Measurements from ENCODE around the gene LDHAL6B.
A peak's percentile ranks its signal among the peaks of the same experiment; 100 is the strongest.

LDHAL6B gene

DNA sequence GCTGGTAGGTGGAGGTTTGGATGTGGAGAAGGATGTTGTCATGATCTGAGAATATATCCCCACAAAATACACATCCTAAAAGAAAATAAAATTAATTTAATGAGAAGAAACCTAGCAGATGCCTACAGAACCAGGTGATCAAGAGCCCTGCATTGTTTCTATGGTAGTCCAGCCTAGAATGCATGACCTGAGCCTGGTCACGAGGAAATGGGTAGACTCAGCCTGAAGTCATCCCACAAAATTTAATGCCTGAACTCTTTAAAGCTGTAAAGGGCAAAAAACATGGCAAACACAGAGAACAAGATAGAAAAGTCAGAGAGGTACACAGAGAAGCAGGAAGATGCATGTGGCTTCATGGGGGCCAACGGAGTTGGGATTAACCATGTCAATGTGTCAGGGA is 36.0 kb downstream of the LDHAL6B start:
- DNase-seq (ENCODE audit: insufficient read length): no peak
- FAIRE-seq: peak; percentile 54
- TF ChIP-seq POLR2A (IDR thresholded peaks at IDR 0.05; ENCODE audit: low read depth, low read length) (no peak), TAF1 (IDR thresholded peaks at IDR 0.05; ENCODE audit: borderline replicate concordance, low read depth, low read length) (no peak), POLR2AphosphoS5 (IDR thresholded peaks at IDR 0.05; ENCODE audit: low read depth, low read length) (no peak)

DNA sequence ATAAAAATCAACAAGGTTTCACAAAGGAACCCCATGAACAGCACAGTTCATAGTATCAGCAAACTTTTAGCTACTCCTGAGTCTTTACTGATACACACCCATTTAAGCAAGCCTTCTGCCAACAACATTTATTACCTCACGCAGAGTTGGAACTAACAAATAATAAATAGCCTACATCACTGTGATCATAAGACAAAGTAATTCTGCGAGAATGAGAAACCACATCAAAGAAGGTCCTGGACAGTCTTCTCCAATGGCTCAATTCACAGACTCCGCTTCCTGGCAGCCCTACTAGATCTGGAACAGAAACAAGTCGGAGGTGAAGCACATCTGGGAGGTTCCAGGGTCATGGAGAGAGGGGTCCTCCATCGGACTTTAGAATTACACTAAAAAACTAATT is 37.0 kb downstream of the LDHAL6B start:
- no peak for FAIRE-seq
- DNase-seq (ENCODE audit: insufficient read length): no peak

DNA sequence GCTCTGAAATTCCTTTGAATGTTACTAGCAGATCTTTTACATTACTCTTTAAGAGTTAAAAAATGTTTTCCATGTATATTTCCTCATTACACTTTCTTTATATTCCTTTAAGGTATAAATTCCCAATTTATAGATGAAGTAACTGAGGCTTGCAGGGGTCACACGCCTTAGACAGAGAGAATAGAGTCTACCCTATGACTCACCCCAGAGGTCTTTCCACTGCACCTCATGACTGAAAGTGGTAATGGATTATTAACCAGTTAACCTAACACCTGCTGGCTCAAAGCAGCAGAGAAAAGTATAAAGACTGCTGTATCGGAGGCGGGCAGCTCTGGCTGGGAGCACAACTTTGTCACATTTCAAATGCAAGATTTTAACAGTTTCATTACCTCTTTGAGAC is 37.7 kb downstream of the LDHAL6B start:
- TF ChIP-seq POLR2AphosphoS5 (IDR thresholded peaks at IDR 0.05; ENCODE audit: low read depth, low read length) (no peak), TAF1 (IDR thresholded peaks at IDR 0.05; ENCODE audit: borderline replicate concordance, low read depth, low read length) (no peak), POLR2A (IDR thresholded peaks at IDR 0.05; ENCODE audit: low read depth, low read length) (no peak)
- no peak for DNase-seq (ENCODE audit: insufficient read length)
- FAIRE-seq: peak; percentile 89

More for the DNA sequence above, 37.0 kb downstream of the LDHAL6B start:
- no peak for TF ChIP-seq POLR2A (IDR thresholded peaks at IDR 0.05; ENCODE audit: low read depth, low read length)
- no peak for TF ChIP-seq POLR2AphosphoS5 (IDR thresholded peaks at IDR 0.05; ENCODE audit: low read depth, low read length)
- TF ChIP-seq TAF1 (IDR thresholded peaks at IDR 0.05; ENCODE audit: borderline replicate concordance, low read depth, low read length): no peak

DNA sequence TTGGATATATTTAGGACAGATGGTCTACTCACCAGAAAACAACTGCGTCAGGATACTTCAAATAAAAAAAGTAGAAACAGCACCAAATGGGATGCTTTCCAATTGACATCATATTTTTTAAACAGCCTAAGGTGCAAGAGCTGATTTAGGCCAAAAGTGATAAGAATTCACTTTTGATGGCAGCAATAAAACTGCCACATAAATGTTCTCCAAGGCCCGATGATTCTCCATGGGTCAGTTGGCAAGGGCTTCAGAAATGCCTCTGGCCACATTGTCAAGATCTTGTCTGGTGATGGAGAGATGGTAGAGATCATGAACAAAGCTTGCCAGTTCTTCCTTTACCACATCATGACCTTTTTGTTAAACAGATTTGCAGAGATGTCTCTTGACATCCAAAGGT is 38.9 kb downstream of the LDHAL6B start:
- no peak for FAIRE-seq
- DNase-seq (ENCODE audit: insufficient read length): no peak
- no peak for TF ChIP-seq POLR2A (IDR thresholded peaks at IDR 0.05; ENCODE audit: low read depth, low read length)
- no peak for TF ChIP-seq POLR2AphosphoS5 (IDR thresholded peaks at IDR 0.05; ENCODE audit: low read depth, low read length)
- TF ChIP-seq TAF1 (IDR thresholded peaks at IDR 0.05; ENCODE audit: borderline replicate concordance, low read depth, low read length): no peak

DNA sequence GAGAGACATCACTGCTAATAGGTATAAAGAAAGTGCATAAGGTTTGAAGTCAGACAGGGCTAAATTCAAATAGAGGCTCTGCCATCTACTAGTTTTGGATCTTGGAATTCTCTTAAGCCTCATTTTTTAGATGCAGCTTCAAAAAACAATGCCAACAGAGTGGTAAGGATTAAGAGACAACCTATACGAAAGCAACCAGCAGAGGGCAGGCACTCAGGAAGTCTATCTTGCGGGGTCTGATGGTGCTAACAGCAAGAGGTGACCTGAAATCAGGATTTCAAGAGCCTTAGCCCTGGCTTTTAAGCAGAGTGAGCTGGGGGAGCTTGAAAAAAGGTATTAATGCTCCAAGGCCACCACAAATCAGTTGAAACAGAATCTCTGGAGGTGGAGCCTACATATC is 40.7 kb downstream of the LDHAL6B start:
- FAIRE-seq (peak; percentile 92), DNase-seq (ENCODE audit: insufficient read length) (no peak)
- no peak for TF ChIP-seq POLR2A (IDR thresholded peaks at IDR 0.05; ENCODE audit: low read depth, low read length)
- TF ChIP-seq TAF1 (IDR thresholded peaks at IDR 0.05; ENCODE audit: borderline replicate concordance, low read depth, low read length): no peak
- no peak for TF ChIP-seq POLR2AphosphoS5 (IDR thresholded peaks at IDR 0.05; ENCODE audit: low read depth, low read length)

DNA sequence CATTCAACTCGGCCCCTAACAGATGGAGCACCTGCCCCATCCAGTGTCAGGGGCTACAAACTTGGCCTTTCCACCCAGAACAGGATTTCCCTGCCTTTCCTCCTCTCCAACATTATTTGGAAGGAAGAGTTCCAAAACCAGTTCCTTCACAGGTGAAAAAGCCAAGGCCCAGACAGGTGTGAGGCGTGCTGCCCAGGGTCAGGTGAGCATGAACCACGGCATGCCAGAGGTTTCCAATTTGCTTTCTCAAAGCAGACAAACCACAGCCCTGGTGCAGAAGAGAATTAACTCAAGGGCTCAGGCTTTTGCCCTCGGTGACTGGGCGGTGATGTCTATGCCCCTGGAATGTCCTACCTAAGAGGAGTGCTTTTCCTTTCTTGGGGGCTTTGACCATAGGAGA is 43.2 kb downstream of the LDHAL6B start:
- FAIRE-seq (peak; percentile 73), DNase-seq (ENCODE audit: insufficient read length) (no peak)
- TF ChIP-seq POLR2AphosphoS5 (IDR thresholded peaks at IDR 0.05; ENCODE audit: low read depth, low read length) (no peak), POLR2A (IDR thresholded peaks at IDR 0.05; ENCODE audit: low read depth, low read length) (no peak), TAF1 (IDR thresholded peaks at IDR 0.05; ENCODE audit: borderline replicate concordance, low read depth, low read length) (no peak)

DNA sequence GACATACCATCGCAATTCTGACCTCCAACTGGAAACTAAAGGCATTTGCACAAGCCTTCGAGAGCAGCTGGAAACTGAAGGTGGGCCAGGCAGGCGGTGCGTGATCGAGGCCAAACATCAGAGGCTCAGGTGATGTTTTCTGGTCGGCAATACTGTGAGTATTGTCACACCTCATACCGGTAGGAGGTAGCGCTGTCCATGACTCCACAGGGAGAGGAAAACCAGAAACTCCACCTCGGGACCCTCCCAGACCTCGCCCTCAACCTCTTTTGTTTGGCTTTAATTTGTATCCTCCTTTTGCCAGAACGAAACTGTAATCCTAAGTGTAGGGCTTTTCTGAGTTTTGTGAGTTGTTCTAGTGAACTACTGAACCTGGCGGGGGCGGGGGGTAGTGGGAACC is 43.6 kb downstream of the LDHAL6B start:
- no peak for TF ChIP-seq POLR2A (IDR thresholded peaks at IDR 0.05; ENCODE audit: low read depth, low read length)
- TF ChIP-seq TAF1 (IDR thresholded peaks at IDR 0.05; ENCODE audit: borderline replicate concordance, low read depth, low read length): no peak
- no peak for TF ChIP-seq POLR2AphosphoS5 (IDR thresholded peaks at IDR 0.05; ENCODE audit: low read depth, low read length)
- DNase-seq (ENCODE audit: insufficient read length) (no peak), FAIRE-seq (no peak)

DNA sequence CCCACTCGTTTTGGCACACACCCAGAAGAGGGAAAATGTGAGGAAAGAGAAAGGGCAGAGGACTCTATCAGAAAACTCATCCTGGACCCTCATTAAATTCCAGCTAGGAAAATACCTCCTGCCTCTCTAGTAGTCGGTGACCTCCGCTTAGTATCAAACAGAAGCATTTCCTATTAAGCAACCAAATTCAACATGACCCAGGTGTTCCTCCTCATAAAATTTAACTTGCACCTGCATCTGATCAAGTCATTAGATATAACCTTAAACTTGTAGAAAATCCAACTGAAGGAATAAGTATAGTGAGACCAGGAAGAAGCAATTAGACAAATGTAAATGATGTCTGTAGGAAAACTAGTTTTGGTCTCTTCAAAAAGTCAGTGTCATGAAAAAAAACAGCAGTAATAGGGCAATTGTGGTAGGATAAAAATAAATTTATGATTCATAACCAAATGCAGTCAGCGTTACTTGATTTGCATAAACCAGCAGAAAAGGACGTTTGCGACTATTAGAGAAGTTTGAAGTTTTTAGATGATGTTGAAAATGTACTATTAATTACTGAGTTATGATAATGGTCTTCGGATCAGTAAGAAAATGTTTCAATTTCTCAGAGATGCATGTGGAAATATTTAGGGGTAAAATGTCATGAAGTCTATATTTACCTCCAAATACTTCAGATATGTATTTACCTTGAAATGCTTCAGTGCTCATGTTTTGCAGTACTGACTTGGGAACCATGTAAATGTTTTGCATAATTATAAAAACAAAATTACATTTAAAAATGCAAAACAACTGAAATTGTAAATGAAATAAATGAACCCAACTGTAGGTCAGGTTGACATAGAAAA is 44.6 kb downstream of the LDHAL6B start:
- DNase-seq (ENCODE audit: insufficient read length) (no peak), FAIRE-seq (peak; percentile 94)
- TF ChIP-seq POLR2A (IDR thresholded peaks at IDR 0.05; ENCODE audit: low read depth, low read length) (no peak), POLR2AphosphoS5 (IDR thresholded peaks at IDR 0.05; ENCODE audit: low read depth, low read length) (no peak), TAF1 (IDR thresholded peaks at IDR 0.05; ENCODE audit: borderline replicate concordance, low read depth, low read length) (no peak)

DNA sequence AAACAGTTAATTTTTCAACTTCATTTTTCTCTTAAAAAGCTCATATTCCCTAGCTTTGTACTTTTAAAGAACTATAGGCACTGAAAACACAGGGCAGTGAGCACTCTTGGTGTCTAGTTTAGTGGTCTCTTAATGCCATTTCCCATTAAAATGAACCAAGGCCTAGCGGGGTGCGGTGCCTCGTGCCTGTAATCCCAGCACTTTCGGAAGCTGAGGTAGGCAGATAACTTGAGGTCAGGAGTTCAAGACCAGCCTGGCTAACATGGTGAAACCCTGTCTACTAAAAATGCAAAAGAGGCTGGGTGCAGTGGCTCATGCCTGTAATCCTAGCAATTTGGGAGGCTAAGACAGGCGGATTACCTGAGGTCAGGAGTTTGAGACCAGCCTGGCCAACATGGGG is 45.5 kb downstream of the LDHAL6B start:
- DNase-seq (ENCODE audit: insufficient read length): no peak
- TF ChIP-seq POLR2AphosphoS5 (IDR thresholded peaks at IDR 0.05; ENCODE audit: low read depth, low read length): no peak
- TF ChIP-seq POLR2A (IDR thresholded peaks at IDR 0.05; ENCODE audit: low read depth, low read length): no peak
- TF ChIP-seq TAF1 (IDR thresholded peaks at IDR 0.05; ENCODE audit: borderline replicate concordance, low read depth, low read length): no peak
- peak; percentile 9 for FAIRE-seq

DNA sequence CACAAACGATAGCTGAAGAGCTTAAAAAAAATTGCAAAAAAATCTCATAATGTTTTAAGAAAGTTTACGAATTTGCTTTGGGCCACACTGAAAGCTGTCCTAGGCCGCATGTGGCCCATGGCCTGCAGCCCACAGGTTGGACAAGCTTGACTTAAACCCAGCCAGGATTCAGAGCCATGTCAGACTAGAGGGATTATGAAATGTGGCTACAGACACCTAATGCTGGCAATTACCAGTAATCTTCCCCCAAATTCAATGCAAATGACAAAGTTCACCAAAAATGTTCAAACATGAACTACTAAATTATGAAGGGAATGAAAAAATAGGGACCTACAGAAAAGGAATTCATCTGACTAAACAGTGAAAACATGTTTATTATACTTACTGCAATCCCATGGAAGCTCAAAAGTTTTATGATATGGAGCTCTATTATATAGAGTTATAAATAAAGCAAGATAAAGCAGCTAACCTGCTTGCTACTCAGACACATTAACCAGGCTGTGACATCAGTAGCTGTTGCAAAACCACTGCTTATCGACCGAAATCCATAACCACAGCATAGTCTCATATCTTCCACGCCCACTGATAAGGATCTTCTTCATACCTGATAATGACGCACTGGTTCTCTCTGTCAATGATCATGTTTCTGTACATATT is 49.2 kb downstream of the LDHAL6B start:
- no peak for DNase-seq (ENCODE audit: insufficient read length)
- no peak for TF ChIP-seq POLR2A (IDR thresholded peaks at IDR 0.05; ENCODE audit: low read depth, low read length)
- no peak for TF ChIP-seq POLR2AphosphoS5 (IDR thresholded peaks at IDR 0.05; ENCODE audit: low read depth, low read length)
- TF ChIP-seq TAF1 (IDR thresholded peaks at IDR 0.05; ENCODE audit: borderline replicate concordance, low read depth, low read length): no peak
- no peak for FAIRE-seq

DNA sequence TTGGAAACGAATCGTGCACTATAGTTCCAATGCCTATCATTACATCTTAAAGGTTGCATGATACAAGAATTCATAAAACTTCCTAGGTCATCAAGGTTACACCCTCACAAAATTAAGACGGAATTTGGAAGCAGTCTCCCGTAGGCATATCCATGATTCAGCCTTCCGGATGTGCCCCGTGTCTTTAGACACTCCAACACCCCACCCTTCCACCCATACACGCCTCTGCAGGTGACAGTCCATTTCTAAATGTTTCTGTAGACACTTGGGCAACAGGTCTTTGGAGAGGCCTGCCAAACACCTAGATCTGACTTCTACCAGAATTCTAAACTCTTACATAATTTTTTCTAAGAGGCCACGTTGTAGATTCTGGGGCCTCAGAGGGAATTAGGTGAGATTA is 49.8 kb downstream of the LDHAL6B start:
- DNase-seq (ENCODE audit: insufficient read length) (no peak), FAIRE-seq (no peak)
- no peak for TF ChIP-seq TAF1 (IDR thresholded peaks at IDR 0.05; ENCODE audit: borderline replicate concordance, low read depth, low read length)
- TF ChIP-seq POLR2AphosphoS5 (IDR thresholded peaks at IDR 0.05; ENCODE audit: low read depth, low read length): no peak
- no peak for TF ChIP-seq POLR2A (IDR thresholded peaks at IDR 0.05; ENCODE audit: low read depth, low read length)

DNA sequence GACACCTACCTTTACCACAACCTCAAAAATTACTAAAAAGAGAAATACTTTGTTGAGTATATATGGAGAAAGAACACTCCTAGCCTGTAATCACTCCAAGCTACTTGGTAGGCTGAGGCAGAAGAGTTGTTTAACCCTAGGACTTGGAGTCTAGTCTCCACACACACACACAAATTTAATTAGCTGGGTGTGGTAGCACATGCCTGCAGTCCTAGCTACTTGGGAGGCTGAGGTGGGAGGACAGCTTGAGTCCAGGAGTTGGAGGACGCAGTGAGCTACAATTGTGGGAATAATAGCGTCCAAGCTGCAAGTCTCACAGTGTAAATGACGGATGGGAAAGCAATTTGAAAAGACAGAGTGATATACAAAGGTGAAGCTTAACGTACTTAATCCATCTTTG is 50.5 kb downstream of the LDHAL6B start:
- no peak for TF ChIP-seq POLR2A (IDR thresholded peaks at IDR 0.05; ENCODE audit: low read depth, low read length)
- FAIRE-seq (peak; percentile 65), DNase-seq (ENCODE audit: insufficient read length) (no peak)
